Neural cell (in vitro differentiated cells): ENCODE results near the gene MGST1. TPM values are rescaled to one million over a fixed set of nuclear protein-coding genes. Genes with fewer than 3 reads are reported as not detected.

Experiments
- H2AFZ ChIP-seq: fragments of 200-600, 300-800 bp; sonication (generic), shearing (Covaris generic); 2 replicates; pipeline ENCODE4 v1.6.0; 2014; ENCODE audit warnings: low read depth, mild to moderate bottlenecking, antibody characterized with exemption, low read length, moderate library complexity
- H3F3A ChIP-seq: fragments of 200-600 bp; shearing (Covaris generic); 2 replicates; pipeline ENCODE4 v1.6.1; 2016; ENCODE audit warnings: mild to moderate bottlenecking, moderate library complexity, mixed read lengths, antibody characterized with exemption, low read length; ENCODE audit not compliant: insufficient read depth, poor library complexity, severe bottlenecking
- H3K27ac ChIP-seq: fragments of 200-600, 300-800 bp; sonication (generic), shearing (Covaris generic); 2 replicates; pipeline ENCODE4 v1.5.1; 2014; ENCODE audit warnings: mild to moderate bottlenecking, low read length, moderate library complexity
- H3K27me3 ChIP-seq: fragments of 300-800, 200-600 bp; sonication (generic), shearing (Covaris generic); 2 replicates; pipeline ENCODE4 v1.6.0; 2014; ENCODE audit warnings: mild to moderate bottlenecking, low read depth, low read length, moderate library complexity; ENCODE audit not compliant: insufficient read depth
- H3K36me3 ChIP-seq: fragments of 300-800, 200-600 bp; sonication (generic), shearing (Covaris generic); 2 replicates; pipeline ENCODE4 v1.5.1; 2014; ENCODE audit warnings: mild to moderate bottlenecking, antibody characterized with exemption, low read length, moderate library complexity; ENCODE audit not compliant: insufficient read depth
- H3K4me2 ChIP-seq: fragments of 300-800, 200-600 bp; sonication (generic), shearing (Covaris generic); 2 replicates; pipeline ENCODE4 v1.6.0; 2014; ENCODE audit warnings: mild to moderate bottlenecking, low read length
- H3K4me3 ChIP-seq: fragments of 300-800, 200-600 bp; sonication (generic), shearing (Covaris generic); 2 replicates; pipeline ENCODE4 v1.5.1; 2014; ENCODE audit warnings: mild to moderate bottlenecking, low read length, moderate library complexity
- H3K79me2 ChIP-seq: fragments of 200-600 bp; shearing (Covaris generic); replicated peaks from 2 replicates; pipeline ENCODE4 v1.6.0; 2014; ENCODE audit warnings: mild to moderate bottlenecking, low read length, moderate library complexity; ENCODE audit not compliant: insufficient read depth
- H3K9ac ChIP-seq: fragments of 300-800, 200-600 bp; sonication (generic), shearing (Covaris generic); 2 replicates; pipeline ENCODE4 v1.6.1; 2016; ENCODE audit warnings: mild to moderate bottlenecking, low read length, mixed read lengths
- H3K9me2 ChIP-seq: fragments of 200-600 bp; shearing (Covaris generic); 2 replicates; pipeline ENCODE4 v1.6.1; 2016; ENCODE audit warnings: mild to moderate bottlenecking, low read length, mixed read lengths; ENCODE audit not compliant: insufficient read depth
- H3K9me3 ChIP-seq: fragments of 200-600, 300-800 bp; sonication (generic), shearing (Covaris generic); 2 replicates; pipeline ENCODE4 v1.6.1; 2016; ENCODE audit warnings: mild to moderate bottlenecking, mixed run types, low read length, moderate library complexity, mixed read lengths
- H4K20me1 ChIP-seq: fragments of 200-600 bp; shearing (Covaris generic); 2 replicates; pipeline ENCODE4 v1.6.1; 2016; ENCODE audit warnings: mild to moderate bottlenecking, mixed run types; ENCODE audit not compliant: insufficient read depth
- CTCF ChIP-seq: fragments of 450-650 bp; IDR thresholded peaks from 2 replicates; pipeline ENCODE4 v1.5.1; 2014; ENCODE audit warnings: antibody characterized with exemption, mild to moderate bottlenecking, moderate library complexity; ENCODE audit not compliant: poor library complexity, severe bottlenecking
- EP300 ChIP-seq: fragments of 450-650 bp; conservative IDR thresholded peaks from 2 replicates; pipeline ENCODE4 v1.6.1; 2014; ENCODE audit warnings: antibody characterized with exemption, mild to moderate bottlenecking, moderate library complexity; ENCODE audit not compliant: poor library complexity, severe bottlenecking
- EZH2 ChIP-seq: fragments of 200-600, 300-800 bp; shearing (Covaris generic), sonication (generic); IDR thresholded peaks from 2 replicates; pipeline ENCODE4 v1.6.1; 2014; ENCODE audit warnings: antibody characterized with exemption, low read length, borderline replicate concordance, mild to moderate bottlenecking; ENCODE audit not compliant: insufficient read depth, poor library complexity, severe bottlenecking
- MXI1 ChIP-seq: fragments of 450-650 bp; conservative IDR thresholded peaks from 2 replicates; pipeline ENCODE4 v1.6.1; 2014; ENCODE audit warnings: antibody characterized with exemption, mild to moderate bottlenecking; ENCODE audit not compliant: poor library complexity, severe bottlenecking
- POLR2AphosphoS5 ChIP-seq: IDR thresholded peaks from 2 replicates; pipeline ENCODE4 v1.6.1; 2012
- RAD21 ChIP-seq: fragments of 450-650 bp; conservative IDR thresholded peaks from 2 replicates; pipeline ENCODE4 v1.6.1; 2014; ENCODE audit warnings: antibody characterized with exemption, mild to moderate bottlenecking, moderate library complexity
- REST ChIP-seq: IDR thresholded peaks from 2 replicates; pipeline ENCODE4 v1.6.1; 2012; ENCODE audit warnings: borderline replicate concordance
- SMC3 ChIP-seq: fragments of 450-650 bp; conservative IDR thresholded peaks from 2 replicates; pipeline ENCODE4 v1.6.1; 2014; ENCODE audit warnings: antibody characterized with exemption, mild to moderate bottlenecking, moderate library complexity; ENCODE audit not compliant: poor library complexity
- TAF1 ChIP-seq: IDR thresholded peaks from 2 replicates; pipeline ENCODE4 v1.6.1; 2012; ENCODE audit warnings: low read depth
- polyA plus RNA-seq: library from polyadenylated mRNA; depleted of rRNA; stranded (reverse); fragments of >200 nt; gene quantifications from 2 replicates; pipeline ENCODE4 v1.2.3, GENCODE V29; 2014

The MGST1 gene
- polyA plus RNA-seq, 1 donor from 2014 or later, result 3.7 TPM

- Histone ChIP-seq H3K4me3 (no peak overlapping the region), H2AFZ (no peak overlapping the region), H3K79me2 (no peaks in the 10 kb centered on the region), H3K4me2 (no peak overlapping the region), H3K27ac (no peak overlapping the region), H3K9me3 (no peaks in the 10 kb centered on the region), H3K9ac (no peak overlapping the region), H3F3A (no peaks in the 10 kb centered on the region), H4K20me1 (no peaks in the 10 kb centered on the region), H3K27me3 (no peaks in the 10 kb centered on the region), H3K36me3 (no peaks in the 10 kb centered on the region), H3K9me2 (no peaks in the 10 kb centered on the region)
- no peak for TF ChIP-seq POLR2AphosphoS5
- no peak for TF ChIP-seq EP300
- no peak for TF ChIP-seq TAF1
- TF ChIP-seq REST, result no peak
- no peak for TF ChIP-seq EZH2
- no peak for TF ChIP-seq MXI1
- no peak for TF ChIP-seq CTCF
- no peak for TF ChIP-seq SMC3
Measured at GRCh38 chr12:16300122-16300521, 47.3 kb upstream of the MGST1 start.

- Histone ChIP-seq H3K9me3 (no peaks in the 10 kb centered on the region), H2AFZ (no peak overlapping the region), H3K36me3 (no peaks in the 10 kb centered on the region), H3K4me2 (no peak overlapping the region), H3K9ac (no peak overlapping the region), H4K20me1 (no peaks in the 10 kb centered on the region), H3K9me2 (no peaks in the 10 kb centered on the region), H3K4me3 (no peak overlapping the region), H3K27me3 (no peaks in the 10 kb centered on the region), H3F3A (no peaks in the 10 kb centered on the region), H3K27ac (no peak overlapping the region), H3K79me2 (no peaks in the 10 kb centered on the region)
- no peak for TF ChIP-seq RAD21
- TF ChIP-seq REST, result no peak
- TF ChIP-seq EZH2, result no peak
- TF ChIP-seq MXI1, result no peak
Measured at GRCh38 chr12:16300736-16301135, 46.7 kb upstream of the MGST1 start.
